WERI-Rb-1 (cell line): ENCODE data around the gene INSIG1.

ENCODE experiments used
- DNase-seq: peaks from one replicate; pipeline ENCODE4 v3.0.0-alpha.2; 2020
- H3K27ac ChIP-seq: fragments of 250-450 bp; sonication (Bioruptor Pico); 2 replicates; pipeline ENCODE4 v1.5.1; 2020; ENCODE audit warnings: mild to moderate bottlenecking, moderate library complexity
- H3K27me3 ChIP-seq: fragments of 250-450 bp; sonication (Bioruptor Pico); 2 replicates; pipeline ENCODE4 v1.5.1; 2021; ENCODE audit warnings: mild to moderate bottlenecking, low read depth, moderate library complexity; ENCODE audit not compliant: insufficient read depth, severe bottlenecking
- H3K36me3 ChIP-seq: fragments of 250-450 bp; sonication (Bioruptor Pico); 2 replicates; pipeline ENCODE4 v1.5.1; 2020; ENCODE audit warnings: mild to moderate bottlenecking, moderate library complexity
- H3K4me3 ChIP-seq: 2 replicates; pipeline ENCODE4 v1.5.1; 2011; ENCODE audit warnings: low read depth, mild to moderate bottlenecking, control low read depth, low read length
- H3K9me3 ChIP-seq: fragments of 250-450 bp; sonication (Bioruptor Pico); 2 replicates; pipeline ENCODE4 v1.5.1; 2021; ENCODE audit warnings: mild to moderate bottlenecking, moderate library complexity; ENCODE audit not compliant: severe bottlenecking
- CTCF ChIP-seq: IDR thresholded peaks from 2 replicates; pipeline ENCODE4 v1.5.1; 2011; ENCODE audit warnings: low read depth, mild to moderate bottlenecking, control low read depth, inconsistent platforms, low read length

Gene INSIG1

GRCh38 chr7:155262031-155262430, 35.6 kb upstream of the INSIG1 start:
- Histone ChIP-seq H3K36me3 (no peaks in the 10 kb centered on the region), H3K27me3 (no peaks in the 10 kb centered on the region), H3K4me3 (no peak overlapping the region), H3K9me3 (no peaks in the 10 kb centered on the region), H3K27ac (no peak overlapping the region)
- DNase-seq: no peak
- TF ChIP-seq CTCF: no peak

- no peaks in the 10 kb centered on the region for H3K27me3 ChIP-seq
- no peak for DNase-seq
- H3K4me3 ChIP-seq: no peak overlapping the region
- H3K27ac ChIP-seq: no peak overlapping the region
- H3K9me3 ChIP-seq: no peaks in the 10 kb centered on the region
- H3K36me3 ChIP-seq: no peaks in the 10 kb centered on the region
- TF ChIP-seq CTCF: no peak
Measured at GRCh38 chr7:155263051-155263450, 34.6 kb upstream of the INSIG1 start.

GRCh38 chr7:155263581-155264143, 34.0 kb upstream of the INSIG1 start:
- Histone ChIP-seq H3K9me3 (no peaks in the 10 kb centered on the region), H3K27ac (no peak overlapping the region), H3K4me3 (no peak overlapping the region), H3K27me3 (no peaks in the 10 kb centered on the region), H3K36me3 (no peaks in the 10 kb centered on the region)
- peak; percentile 48 for DNase-seq
- TF ChIP-seq CTCF: peak; percentile 80

GRCh38 chr7:155265144-155265543, 32.5 kb upstream of the INSIG1 start:
- H3K4me3 ChIP-seq: no peak overlapping the region
- no peaks in the 10 kb centered on the region for H3K27me3 ChIP-seq
- no peak for DNase-seq
- H3K36me3 ChIP-seq: no peaks in the 10 kb centered on the region
- no peak for TF ChIP-seq CTCF
- H3K9me3 ChIP-seq: no peaks in the 10 kb centered on the region
- H3K27ac ChIP-seq: no peak overlapping the region

GRCh38 chr7:155265961-155266360, 31.7 kb upstream of the INSIG1 start:
- no peaks in the 10 kb centered on the region for H3K36me3 ChIP-seq
- H3K27me3 ChIP-seq: no peaks in the 10 kb centered on the region
- no peak overlapping the region for H3K27ac ChIP-seq
- H3K9me3 ChIP-seq: no peaks in the 10 kb centered on the region
- no peak for TF ChIP-seq CTCF
- no peak for DNase-seq
- no peak overlapping the region for H3K4me3 ChIP-seq

- DNase-seq: no peak
- no peak for TF ChIP-seq CTCF
- no peaks in the 10 kb centered on the region for H3K36me3 ChIP-seq
- H3K27me3 ChIP-seq: no peaks in the 10 kb centered on the region
- H3K9me3 ChIP-seq: no peaks in the 10 kb centered on the region
- H3K4me3 ChIP-seq: no peak overlapping the region
- no peak overlapping the region for H3K27ac ChIP-seq
Measured at GRCh38 chr7:155266440-155266839, 31.2 kb upstream of the INSIG1 start.
